ENCODE data around the gene GRK4. TPM values are rescaled to one million over a fixed set of nuclear protein-coding genes. Genes with fewer than 3 reads are reported as not detected.
A peak's percentile ranks its signal among the peaks of the same experiment; 100 is the strongest.

GRK4 gene
- total RNA-seq, 1 donor from 2014 or later = 7.7 TPM

- no peak for DNase-seq (ENCODE audit: missing footprints)
- intact Hi-C loops (cut with DNase I) = no loop called here
Measured at GRCh38 chr4:3025881-3026280, 62.5 kb downstream of the GRK4 start.

GRCh38 chr4:3026540-3026939, 63.2 kb downstream of the GRK4 start:
- ATAC-seq (no peak), DNase-seq (ENCODE audit: missing footprints) (no peak)
- intact Hi-C loops (cut with DNase I) = no loop called here

More at GRCh38 chr4:3025881-3026280, 62.5 kb downstream of the GRK4 start:
- ATAC-seq = no peak

- intact Hi-C loops (cut with DNase I) = no loop called here
- no peak for ATAC-seq
- no peak for DNase-seq (ENCODE audit: missing footprints)
Measured at GRCh38 chr4:3029464-3029863, 66.1 kb downstream of the GRK4 start.

- DNase-seq (ENCODE audit: missing footprints) = no peak
- ATAC-seq = no peak
- intact Hi-C loops (cut with DNase I) = no loop called here
Measured at GRCh38 chr4:3030566-3031356, 67.4 kb downstream of the GRK4 start.

GRCh38 chr4:3031357-3032082, 68.1 kb downstream of the GRK4 start:
- peak; percentile 31 for ATAC-seq
- DNase-seq (ENCODE audit: missing footprints) = no peak
- intact Hi-C loops (cut with DNase I) = no loop called here

- intact Hi-C loops (cut with DNase I) = no loop called here
- no peak for ATAC-seq
- no peak for DNase-seq (ENCODE audit: missing footprints)
Measured at GRCh38 chr4:3034231-3034630, 70.9 kb downstream of the GRK4 start.

- no peak for DNase-seq (ENCODE audit: missing footprints)
- ATAC-seq = no peak
- intact Hi-C loops (cut with DNase I) = loop anchor here (5.0 kb wide), 1 partner anchor 273 kb away; no protein-coding TSS in a partner anchor
Measured at GRCh38 chr4:3035249-3035648, 71.9 kb downstream of the GRK4 start.

GRCh38 chr4:3035674-3036073, 72.3 kb downstream of the GRK4 start:
- intact Hi-C loops (cut with DNase I) = loop anchor here (5.0 kb wide), 1 partner anchor 273 kb away; no protein-coding TSS in a partner anchor
- ATAC-seq (no peak), DNase-seq (ENCODE audit: missing footprints) (no peak)

GRCh38 chr4:3036131-3036952, 73.0 kb downstream of the GRK4 start:
- intact Hi-C loops (cut with DNase I) = loop anchor here (5.0 kb wide), 1 partner anchor 274 kb away; no protein-coding TSS in a partner anchor

GRCh38 chr4:3037957-3038461, 74.6 kb downstream of the GRK4 start:
- DNase-seq (ENCODE audit: missing footprints) (peak; percentile 82), ATAC-seq (peak; percentile 58)
- intact Hi-C loops (cut with DNase I) = loop anchor here (5.0 kb wide), 1 partner anchor 276 kb away; no protein-coding TSS in a partner anchor

More at GRCh38 chr4:3036131-3036952, 73.0 kb downstream of the GRK4 start:
- no peak for ATAC-seq
- DNase-seq (ENCODE audit: missing footprints) = no peak

GRCh38 chr4:3039706-3040366, 76.5 kb downstream of the GRK4 start:
- intact Hi-C loops (cut with DNase I) = loop anchor here (5.0 kb wide), 1 partner anchor 278 kb away; no protein-coding TSS in a partner anchor
- ATAC-seq = no peak
- DNase-seq (ENCODE audit: missing footprints) = no peak

- no peak for DNase-seq (ENCODE audit: missing footprints)
- intact Hi-C loops (cut with DNase I) = no loop called here
- no peak for ATAC-seq
Measured at GRCh38 chr4:3040452-3041191, 77.3 kb downstream of the GRK4 start.

GRCh38 chr4:3041192-3042142, 78.1 kb downstream of the GRK4 start:
- DNase-seq (ENCODE audit: missing footprints) = peak; percentile 88
- peak; percentile 68 for ATAC-seq
- intact Hi-C loops (cut with DNase I) = no loop called here

GRCh38 chr4:3042226-3042625, 78.9 kb downstream of the GRK4 start:
- ATAC-seq (no peak), DNase-seq (ENCODE audit: missing footprints) (no peak)
- intact Hi-C loops (cut with DNase I) = no loop called here

- intact Hi-C loops (cut with DNase I) = no loop called here
- ATAC-seq = no peak
Measured at GRCh38 chr4:3043282-3044020, 80.1 kb downstream of the GRK4 start.

More at GRCh38 chr4:3043282-3044020, 80.1 kb downstream of the GRK4 start:
- DNase-seq (ENCODE audit: missing footprints) = no peak

All from Right ventricle myocardium inferior (tissue), 1 donor.